GM13976 (cell line): ENCODE results near the gene MCOLN3.
A peak's percentile ranks its signal among the peaks of the same experiment; 100 is the strongest.

Experiments
- DNase-seq: peaks from one replicate; pipeline ENCODE4 v3.0.0; 2012; ENCODE audit warnings: low spot score
- in situ Hi-C: fragments of 300-500 bp; cut with MboI; formaldehyde crosslinking; loops from one replicate; pipeline ENCODE4 v1.12.0; 2022; ENCODE audit warnings: low sequenced_read_pairs, mixed read lengths, inconsistent platforms; ENCODE audit not compliant: unreplicated experiment
- TF ChIP-seq, protein P1 (sequence below): IDR thresholded peaks from 2 replicates; pipeline ENCODE4 v1.5.1; 2012; ENCODE audit warnings: borderline replicate concordance, mild to moderate bottlenecking; ENCODE audit not compliant: insufficient read depth; ENCODE audit errors: extremely low read depth, missing control alignments, control extremely low read depth

MCOLN3 gene

GRCh38 chr1:85041793-85042192 is 6.5 kb downstream of the MCOLN3 start:
- TF ChIP-seq, protein P1, sequence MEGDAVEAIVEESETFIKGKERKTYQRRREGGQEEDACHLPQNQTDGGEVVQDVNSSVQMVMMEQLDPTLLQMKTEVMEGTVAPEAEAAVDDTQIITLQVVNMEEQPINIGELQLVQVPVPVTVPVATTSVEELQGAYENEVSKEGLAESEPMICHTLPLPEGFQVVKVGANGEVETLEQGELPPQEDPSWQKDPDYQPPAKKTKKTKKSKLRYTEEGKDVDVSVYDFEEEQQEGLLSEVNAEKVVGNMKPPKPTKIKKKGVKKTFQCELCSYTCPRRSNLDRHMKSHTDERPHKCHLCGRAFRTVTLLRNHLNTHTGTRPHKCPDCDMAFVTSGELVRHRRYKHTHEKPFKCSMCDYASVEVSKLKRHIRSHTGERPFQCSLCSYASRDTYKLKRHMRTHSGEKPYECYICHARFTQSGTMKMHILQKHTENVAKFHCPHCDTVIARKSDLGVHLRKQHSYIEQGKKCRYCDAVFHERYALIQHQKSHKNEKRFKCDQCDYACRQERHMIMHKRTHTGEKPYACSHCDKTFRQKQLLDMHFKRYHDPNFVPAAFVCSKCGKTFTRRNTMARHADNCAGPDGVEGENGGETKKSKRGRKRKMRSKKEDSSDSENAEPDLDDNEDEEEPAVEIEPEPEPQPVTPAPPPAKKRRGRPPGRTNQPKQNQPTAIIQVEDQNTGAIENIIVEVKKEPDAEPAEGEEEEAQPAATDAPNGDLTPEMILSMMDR = no peak
- in situ Hi-C loops = no loop called here
- DNase-seq = no peak

GRCh38 chr1:85033221-85033620 is 15.1 kb downstream of the MCOLN3 start:
- DNase-seq = no peak
- in situ Hi-C loops = no loop called here
- TF ChIP-seq, protein P1 = no peak

DNA sequence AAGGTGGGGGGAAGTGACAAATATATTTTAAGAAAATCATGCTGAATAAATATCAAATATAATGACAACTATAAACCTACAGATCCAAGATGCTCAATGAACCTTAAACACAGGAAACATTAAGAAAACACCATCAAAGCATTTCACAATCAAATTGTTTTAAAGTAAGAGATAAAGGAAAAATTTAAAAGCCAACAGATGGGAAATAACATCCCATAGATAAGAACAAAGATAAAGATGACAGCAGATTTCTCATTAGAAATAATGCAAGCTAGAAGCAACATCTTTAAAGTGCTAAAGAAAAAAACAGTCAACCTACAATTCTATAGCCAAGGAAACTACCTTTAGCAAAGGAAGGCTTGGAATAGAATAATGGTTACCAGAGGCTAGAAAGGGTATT is 17.8 kb downstream of the MCOLN3 start:
- TF ChIP-seq, protein P1 = no peak
- DNase-seq = no peak
- in situ Hi-C loops = no loop called here

DNA sequence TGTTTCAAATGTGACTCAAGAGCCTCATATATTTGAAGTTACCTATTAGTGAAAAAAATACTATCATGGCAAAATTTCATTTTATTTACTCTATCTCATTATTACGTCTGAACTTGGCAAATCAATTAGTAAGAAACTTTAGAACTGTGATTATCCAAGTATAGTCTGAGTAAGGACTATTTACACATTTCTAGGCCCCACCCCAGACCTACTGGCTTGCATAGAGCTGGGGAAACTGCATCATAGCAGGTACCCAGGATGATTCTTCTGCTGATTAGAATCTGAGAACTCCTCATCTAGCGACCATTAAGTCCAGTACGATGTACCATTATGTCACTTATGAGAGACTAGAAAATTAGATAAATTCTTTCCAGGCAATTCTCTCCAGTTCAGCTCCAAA is 20.1 kb downstream of the MCOLN3 start:
- DNase-seq = no peak
- in situ Hi-C loops = loop anchor here (10.0 kb wide), 1 partner anchor 83 kb away; no protein-coding TSS in a partner anchor
- TF ChIP-seq, protein P1 = no peak

GRCh38 chr1:85027242-85027983 is 20.9 kb downstream of the MCOLN3 start:
- in situ Hi-C loops = loop anchor here (10.0 kb wide), 1 partner anchor 83 kb away; no protein-coding TSS in a partner anchor
- peak; percentile 40 for DNase-seq
- TF ChIP-seq, protein P1 = no peak

GRCh38 chr1:85025940-85026339 is 22.4 kb downstream of the MCOLN3 start:
- in situ Hi-C loops = loop anchor here (10.0 kb wide), 1 partner anchor 81 kb away; no protein-coding TSS in a partner anchor
- TF ChIP-seq, protein P1 = no peak
- DNase-seq = no peak
